ENCODE data around the gene DRAM1. TPM values are rescaled to one million over a fixed set of nuclear protein-coding genes. Genes with fewer than 3 reads are reported as not detected.

The DRAM1 gene
- total and polyA plus RNA-seq, 2 donors (not counting 1 experiment from before 2014, with no cell fraction given): 155 to 184 TPM

- Histone ChIP-seq H3K36me3 (ENCODE audit: control insufficient read depth, insufficient read depth, low read length) (no peaks in the 10 kb centered on the region), H3K4me2 (ENCODE audit: extremely low read depth, insufficient read depth, low read length) (no peak overlapping the region), H3K9me3 (ENCODE audit: control insufficient read depth, insufficient read depth, low read depth, low read length) (no peaks in the 10 kb centered on the region), H3K79me2 (ENCODE audit: control insufficient read depth, insufficient read depth, low read length) (no peaks in the 10 kb centered on the region), H3K4me3 (replicated peaks in 1 of 4; ENCODE audit: control extremely low read depth in 1 of 4, insufficient read depth in 1 of 4, low read depth in 3 of 4, low read length in 4 of 4) (no peak overlapping the region), H3K27me3 (ENCODE audit: control insufficient read depth, insufficient read depth, low read length) (no peaks in the 10 kb centered on the region), H3K9ac (ENCODE audit: insufficient read depth, low read length) (no peak overlapping the region), H4K20me1 (ENCODE audit: control insufficient read depth, extremely low read depth, insufficient read depth, low read length) (no peaks in the 10 kb centered on the region), H3K4me1 (ENCODE audit: control insufficient read depth, extremely low read depth, insufficient read depth, low read length) (peaks cover 9% of the 10 kb centered on the region), H2AFZ (ENCODE audit: low read length) (no peak overlapping the region), H3K27ac (ENCODE audit: insufficient read depth, low read length) (no peak overlapping the region)
- TF ChIP-seq EZH2 (IDR thresholded peaks at IDR 0.05; ENCODE audit: low read length, missing control alignments): no peak
- TF ChIP-seq, protein P1, sequence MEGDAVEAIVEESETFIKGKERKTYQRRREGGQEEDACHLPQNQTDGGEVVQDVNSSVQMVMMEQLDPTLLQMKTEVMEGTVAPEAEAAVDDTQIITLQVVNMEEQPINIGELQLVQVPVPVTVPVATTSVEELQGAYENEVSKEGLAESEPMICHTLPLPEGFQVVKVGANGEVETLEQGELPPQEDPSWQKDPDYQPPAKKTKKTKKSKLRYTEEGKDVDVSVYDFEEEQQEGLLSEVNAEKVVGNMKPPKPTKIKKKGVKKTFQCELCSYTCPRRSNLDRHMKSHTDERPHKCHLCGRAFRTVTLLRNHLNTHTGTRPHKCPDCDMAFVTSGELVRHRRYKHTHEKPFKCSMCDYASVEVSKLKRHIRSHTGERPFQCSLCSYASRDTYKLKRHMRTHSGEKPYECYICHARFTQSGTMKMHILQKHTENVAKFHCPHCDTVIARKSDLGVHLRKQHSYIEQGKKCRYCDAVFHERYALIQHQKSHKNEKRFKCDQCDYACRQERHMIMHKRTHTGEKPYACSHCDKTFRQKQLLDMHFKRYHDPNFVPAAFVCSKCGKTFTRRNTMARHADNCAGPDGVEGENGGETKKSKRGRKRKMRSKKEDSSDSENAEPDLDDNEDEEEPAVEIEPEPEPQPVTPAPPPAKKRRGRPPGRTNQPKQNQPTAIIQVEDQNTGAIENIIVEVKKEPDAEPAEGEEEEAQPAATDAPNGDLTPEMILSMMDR (conservative IDR thresholded peaks at IDR 0.05 in 1 of 2, IDR thresholded peaks at IDR 0.05 in 1 of 2; ENCODE audit: low read depth in 1 of 2, low read length in 2 of 2): no peak
- DNase-seq (ENCODE audit: low read depth in 2 of 2): no peak
Measured at GRCh38 chr12:101941306-101942249, 64.2 kb downstream of the DRAM1 start.

GRCh38 chr12:101942250-101942605, 64.8 kb downstream of the DRAM1 start:
- no peak overlapping the region for H3K4me3 ChIP-seq (replicated peaks in 1 of 4; ENCODE audit: control extremely low read depth in 1 of 4, insufficient read depth in 1 of 4, low read depth in 3 of 4, low read length in 4 of 4)
- H3K4me1 ChIP-seq (ENCODE audit: control insufficient read depth, extremely low read depth, insufficient read depth, low read length): peaks cover 3% of the 10 kb centered on the region
- H3K9me3 ChIP-seq (ENCODE audit: control insufficient read depth, insufficient read depth, low read depth, low read length): no peaks in the 10 kb centered on the region
- no peak for TF ChIP-seq EZH2 (IDR thresholded peaks at IDR 0.05; ENCODE audit: low read length, missing control alignments)
- TF ChIP-seq, protein P1 (conservative IDR thresholded peaks at IDR 0.05 in 1 of 2, IDR thresholded peaks at IDR 0.05 in 1 of 2; ENCODE audit: low read depth in 1 of 2, low read length in 2 of 2): no peak
- no peaks in the 10 kb centered on the region for H3K27me3 ChIP-seq (ENCODE audit: control insufficient read depth, insufficient read depth, low read length)
- H4K20me1 ChIP-seq (ENCODE audit: control insufficient read depth, extremely low read depth, insufficient read depth, low read length): no peaks in the 10 kb centered on the region
- no peaks in the 10 kb centered on the region for H3K79me2 ChIP-seq (ENCODE audit: control insufficient read depth, insufficient read depth, low read length)
- H3K27ac ChIP-seq (ENCODE audit: insufficient read depth, low read length): no peak overlapping the region
- H3K4me2 ChIP-seq (ENCODE audit: extremely low read depth, insufficient read depth, low read length): no peak overlapping the region
- H2AFZ ChIP-seq (ENCODE audit: low read length): no peak overlapping the region
- no peaks in the 10 kb centered on the region for H3K36me3 ChIP-seq (ENCODE audit: control insufficient read depth, insufficient read depth, low read length)
- DNase-seq (ENCODE audit: low read depth in 2 of 2): no peak
- no peak overlapping the region for H3K9ac ChIP-seq (ENCODE audit: insufficient read depth, low read length)

DNA sequence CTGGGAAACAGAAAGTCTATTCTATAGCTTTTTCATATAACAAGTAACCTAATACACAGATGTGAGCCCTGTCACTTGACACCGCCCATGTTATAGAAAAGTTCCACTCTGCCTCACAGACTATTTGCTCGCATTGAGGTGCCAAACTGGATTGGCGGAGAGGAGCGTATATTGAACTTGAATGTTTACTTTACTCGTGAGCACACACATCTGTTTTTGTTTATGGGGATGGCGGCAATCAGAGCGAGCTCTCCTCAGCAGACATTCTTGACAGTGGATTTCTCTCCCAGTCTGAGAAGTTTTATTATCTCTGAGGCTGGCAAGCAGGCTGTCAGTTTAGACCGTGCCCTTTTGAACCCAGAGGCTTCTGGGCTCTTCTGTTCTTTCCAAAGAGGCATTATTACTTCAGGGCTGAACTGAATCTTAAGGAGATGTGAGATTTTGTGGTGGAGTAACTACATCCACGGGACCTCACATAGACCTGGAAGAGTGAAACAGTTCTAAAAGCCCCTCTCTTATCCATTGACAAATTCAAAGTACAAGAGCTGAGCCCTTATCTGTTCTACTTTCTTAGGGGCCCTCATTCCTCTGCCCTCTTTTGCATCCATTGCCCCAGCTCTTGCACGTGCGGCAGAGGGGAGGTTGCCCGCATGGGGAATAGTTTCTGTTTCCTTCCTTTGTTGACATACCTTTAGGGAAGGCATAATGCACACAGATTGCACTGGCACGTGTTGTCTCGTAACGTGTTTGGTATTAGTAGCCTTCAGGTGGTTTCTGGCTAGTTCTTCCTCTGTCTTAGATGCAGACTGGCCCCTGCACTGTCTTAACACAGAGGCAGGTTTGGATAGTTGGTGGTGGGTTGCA, 68.2 kb downstream of the DRAM1 start:
- Histone ChIP-seq H3K4me2 (ENCODE audit: extremely low read depth, insufficient read depth, low read length) (peak overlapping the region; percentile 56), H3K9ac (ENCODE audit: insufficient read depth, low read length) (no peak overlapping the region), H3K79me2 (ENCODE audit: control insufficient read depth, insufficient read depth, low read length) (no peaks in the 10 kb centered on the region), H3K9me3 (ENCODE audit: control insufficient read depth, insufficient read depth, low read depth, low read length) (no peaks in the 10 kb centered on the region), H4K20me1 (ENCODE audit: control insufficient read depth, extremely low read depth, insufficient read depth, low read length) (no peaks in the 10 kb centered on the region), H3K27me3 (ENCODE audit: control insufficient read depth, insufficient read depth, low read length) (no peaks in the 10 kb centered on the region), H2AFZ (ENCODE audit: low read length) (peak overlapping the region; percentile 3), H3K4me3 (replicated peaks in 1 of 4; ENCODE audit: control extremely low read depth in 1 of 4, insufficient read depth in 1 of 4, low read depth in 3 of 4, low read length in 4 of 4) (no peak overlapping the region), H3K27ac (ENCODE audit: insufficient read depth, low read length) (no peak overlapping the region), H3K36me3 (ENCODE audit: control insufficient read depth, insufficient read depth, low read length) (no peaks in the 10 kb centered on the region), H3K4me1 (ENCODE audit: control insufficient read depth, extremely low read depth, insufficient read depth, low read length) (peaks cover 2% of the 10 kb centered on the region)
- TF ChIP-seq EZH2 (IDR thresholded peaks at IDR 0.05; ENCODE audit: low read length, missing control alignments): no peak
- TF ChIP-seq, protein P1 (conservative IDR thresholded peaks at IDR 0.05 in 1 of 2, IDR thresholded peaks at IDR 0.05 in 1 of 2; ENCODE audit: low read depth in 1 of 2, low read length in 2 of 2): no peak
- peak in 1 of 2 donors; percentile 60 for DNase-seq (ENCODE audit: low read depth in 2 of 2)

Measured in fibroblast of lung (primary cell).